Vagina (tissue), 2 donors: ENCODE measurements around the gene CASZ1.

Experiments used
- POLR2A ChIP-seq, 2 donors: fragments of 450-650 bp; IDR thresholded peaks; one replicate each; pipeline ENCODE4 v1.6.1; 2017; ENCODE audit warnings: antibody characterized with exemption in 2 of 2, mild to moderate bottlenecking in 2 of 2, moderate library complexity in 2 of 2
- TF ChIP-seq, protein P1 (sequence below), 3 experiments: fragments of 450-650 bp in 2 of 3; fragments of 200-600 bp in 1 of 3; sonication (generic) in 1 of 3; IDR thresholded peaks; one replicate each; pipeline ENCODE4 v1.5.1; 2017 to 2019; ENCODE audit warnings: antibody characterized with exemption in 3 of 3, mild to moderate bottlenecking in 2 of 3, moderate library complexity in 2 of 3

DNA sequence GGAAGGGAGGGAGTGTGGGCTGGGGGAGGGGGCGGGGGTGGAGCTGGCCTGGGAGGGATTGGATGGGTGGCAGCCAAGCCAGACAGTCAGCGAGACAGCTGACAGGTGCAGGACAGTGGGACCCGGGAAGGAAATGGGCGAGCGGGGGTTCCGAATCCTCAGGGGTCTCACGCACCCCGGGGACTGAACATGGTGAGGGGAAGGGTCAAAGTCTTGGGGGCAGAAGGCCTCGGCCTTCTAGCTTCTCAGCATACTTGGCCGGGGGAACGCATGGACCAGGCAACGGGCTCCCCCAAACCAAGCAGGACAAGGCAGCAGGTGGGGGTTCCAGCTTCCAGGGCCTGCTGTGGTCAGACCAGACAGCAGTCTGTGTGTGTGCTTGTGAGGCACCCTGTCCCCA lies 23.1 kb downstream of the CASZ1 start:
- TF ChIP-seq, protein P1, sequence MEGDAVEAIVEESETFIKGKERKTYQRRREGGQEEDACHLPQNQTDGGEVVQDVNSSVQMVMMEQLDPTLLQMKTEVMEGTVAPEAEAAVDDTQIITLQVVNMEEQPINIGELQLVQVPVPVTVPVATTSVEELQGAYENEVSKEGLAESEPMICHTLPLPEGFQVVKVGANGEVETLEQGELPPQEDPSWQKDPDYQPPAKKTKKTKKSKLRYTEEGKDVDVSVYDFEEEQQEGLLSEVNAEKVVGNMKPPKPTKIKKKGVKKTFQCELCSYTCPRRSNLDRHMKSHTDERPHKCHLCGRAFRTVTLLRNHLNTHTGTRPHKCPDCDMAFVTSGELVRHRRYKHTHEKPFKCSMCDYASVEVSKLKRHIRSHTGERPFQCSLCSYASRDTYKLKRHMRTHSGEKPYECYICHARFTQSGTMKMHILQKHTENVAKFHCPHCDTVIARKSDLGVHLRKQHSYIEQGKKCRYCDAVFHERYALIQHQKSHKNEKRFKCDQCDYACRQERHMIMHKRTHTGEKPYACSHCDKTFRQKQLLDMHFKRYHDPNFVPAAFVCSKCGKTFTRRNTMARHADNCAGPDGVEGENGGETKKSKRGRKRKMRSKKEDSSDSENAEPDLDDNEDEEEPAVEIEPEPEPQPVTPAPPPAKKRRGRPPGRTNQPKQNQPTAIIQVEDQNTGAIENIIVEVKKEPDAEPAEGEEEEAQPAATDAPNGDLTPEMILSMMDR (IDR thresholded peaks at IDR 0.05): no peak
- TF ChIP-seq POLR2A (IDR thresholded peaks at IDR 0.05): no peak
